Gastroesophageal sphincter (tissue), 4 donors: Measurements from ENCODE around the gene ZBTB32. TPM values are rescaled to one million over a fixed set of nuclear protein-coding genes. Genes with fewer than 3 reads are reported as not detected.

Source experiments
- ATAC-seq: fragments of 150-250 bp; one replicate; pipeline ENCODE4 v1.9.1; 2016; ENCODE audit warnings: mild to moderate bottlenecking, moderate library complexity
- H3K27ac ChIP-seq, 4 donors: fragments of 200-600 bp; sonication (generic) in 3 of 4; 1 replicate in 3 of 4; 2 replicates in 1 of 4; pipeline ENCODE4 v1.5.1; 2016 to 2019
- H3K27me3 ChIP-seq: fragments of 200-600 bp; sonication (generic); one replicate; pipeline ENCODE4 v1.5.1; 2019
- H3K36me3 ChIP-seq, 2 donors: fragments of 200-600 bp; sonication (generic); one replicate each; pipeline ENCODE4 v1.5.1; 2019; ENCODE audit warnings: control low read depth in 1 of 2
- H3K4me1 ChIP-seq, 3 donors: fragments of 200-600 bp; sonication (generic); 1 replicate in 2 of 3; 2 replicates in 1 of 3; pipeline ENCODE4 v1.5.1; 2016 to 2019; ENCODE audit warnings: control low read depth in 2 of 3
- H3K4me3 ChIP-seq, 2 donors: fragments of 200-600 bp; sonication (generic); one replicate each; pipeline ENCODE4 v1.5.1; 2019; ENCODE audit warnings: mild to moderate bottlenecking in 1 of 2, moderate library complexity in 1 of 2
- H3K9me3 ChIP-seq, 3 donors: fragments of 200-600 bp; sonication (generic); one replicate each; pipeline ENCODE4 v1.5.1; 2017 to 2019; ENCODE audit warnings: control low read depth in 2 of 3
- EP300 ChIP-seq: sonication (generic); formaldehyde crosslinking; IDR thresholded peaks from one replicate; pipeline ENCODE4 v1.6.1; 2017; ENCODE audit warnings: antibody characterized with exemption, mild to moderate bottlenecking
- POLR2A ChIP-seq, 2 donors: fragments of 450-650 bp; IDR thresholded peaks; one replicate each; pipeline ENCODE4 v1.6.1; 2017; ENCODE audit warnings: antibody characterized with exemption in 2 of 2, mild to moderate bottlenecking in 2 of 2, moderate library complexity in 1 of 2
- POLR2AphosphoS5 ChIP-seq: sonication (generic); formaldehyde crosslinking; IDR thresholded peaks from one replicate; pipeline ENCODE4 v1.6.1; 2017; ENCODE audit warnings: antibody characterized with exemption
- WGBS, 2 donors: methylation state at CpG; one replicate each; pipeline ENCODE4 v1.1.5; 2018; ENCODE audit warnings: low coverage in 1 of 2; 5-methylcytosine and 5-hydroxymethylcytosine counted together
- total RNA-seq, 4 donors: library from RNA; depleted of rRNA; stranded (reverse); fragments of >200 nt; gene quantifications; one replicate each; pipeline ENCODE4 v1.1.0, GENCODE V29; 2016
- TF ChIP-seq, protein P1 (sequence below), 4 experiments: fragments of 200-600 bp in 2 of 4; fragments of 450-650 bp in 2 of 4; sonication (generic) in 1 of 4; IDR thresholded peaks; one replicate each; pipeline ENCODE4 v1.5.1; 2017 to 2019; ENCODE audit warnings: antibody characterized with exemption in 4 of 4, mild to moderate bottlenecking in 2 of 4, moderate library complexity in 2 of 4

Gene ZBTB32
- total RNA-seq, 4 donors from 2014 or later: 0.31 TPM; not detected in 2

GRCh38 chr19:35724560-35724959 is 20.2 kb downstream of the ZBTB32 start:
- no peak for TF ChIP-seq POLR2AphosphoS5
- no peak for TF ChIP-seq POLR2A (IDR thresholded peaks at IDR 0.05)
- TF ChIP-seq EP300: no peak
- TF ChIP-seq, protein P1, sequence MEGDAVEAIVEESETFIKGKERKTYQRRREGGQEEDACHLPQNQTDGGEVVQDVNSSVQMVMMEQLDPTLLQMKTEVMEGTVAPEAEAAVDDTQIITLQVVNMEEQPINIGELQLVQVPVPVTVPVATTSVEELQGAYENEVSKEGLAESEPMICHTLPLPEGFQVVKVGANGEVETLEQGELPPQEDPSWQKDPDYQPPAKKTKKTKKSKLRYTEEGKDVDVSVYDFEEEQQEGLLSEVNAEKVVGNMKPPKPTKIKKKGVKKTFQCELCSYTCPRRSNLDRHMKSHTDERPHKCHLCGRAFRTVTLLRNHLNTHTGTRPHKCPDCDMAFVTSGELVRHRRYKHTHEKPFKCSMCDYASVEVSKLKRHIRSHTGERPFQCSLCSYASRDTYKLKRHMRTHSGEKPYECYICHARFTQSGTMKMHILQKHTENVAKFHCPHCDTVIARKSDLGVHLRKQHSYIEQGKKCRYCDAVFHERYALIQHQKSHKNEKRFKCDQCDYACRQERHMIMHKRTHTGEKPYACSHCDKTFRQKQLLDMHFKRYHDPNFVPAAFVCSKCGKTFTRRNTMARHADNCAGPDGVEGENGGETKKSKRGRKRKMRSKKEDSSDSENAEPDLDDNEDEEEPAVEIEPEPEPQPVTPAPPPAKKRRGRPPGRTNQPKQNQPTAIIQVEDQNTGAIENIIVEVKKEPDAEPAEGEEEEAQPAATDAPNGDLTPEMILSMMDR (IDR thresholded peaks at IDR 0.05): no peak
- H3K27me3 ChIP-seq: no peaks in the 10 kb centered on the region
- H3K4me3 ChIP-seq: no peak overlapping the region
- peaks cover 0 to 100% of the 10 kb centered on the region in 2 donors for H3K36me3 ChIP-seq
- peaks cover 0 to 33% (median 0%) of the 10 kb centered on the region in 3 donors for H3K4me1 ChIP-seq
- whole genome bisulfite sequencing, 2 donors: 83% methylated on average over 1 of the region's 12 CpGs; no CpG with 5 or more reads in 1 of the 2 donors
- no peaks in the 10 kb centered on the region for H3K9me3 ChIP-seq
- H3K27ac ChIP-seq: no peak overlapping the region
- ATAC-seq: no peak

GRCh38 chr19:35725216-35725861 is 21.0 kb downstream of the ZBTB32 start:
- no peak overlapping the region for H3K27ac ChIP-seq
- H3K36me3 ChIP-seq: peaks cover 0 to 100% of the 10 kb centered on the region in 2 donors
- H3K9me3 ChIP-seq: no peaks in the 10 kb centered on the region
- peaks cover 0 to 25% (median 0%) of the 10 kb centered on the region in 3 donors for H3K4me1 ChIP-seq
- TF ChIP-seq, protein P1 (IDR thresholded peaks at IDR 0.05): no peak
- no peak for TF ChIP-seq POLR2A (IDR thresholded peaks at IDR 0.05)
- WGBS, 2 donors: 83 to 91% methylated on average over 2 to 6 of the region's 23 CpGs
- H3K4me3 ChIP-seq: no peak overlapping the region
- no peaks in the 10 kb centered on the region for H3K27me3 ChIP-seq
- no peak for ATAC-seq

DNA sequence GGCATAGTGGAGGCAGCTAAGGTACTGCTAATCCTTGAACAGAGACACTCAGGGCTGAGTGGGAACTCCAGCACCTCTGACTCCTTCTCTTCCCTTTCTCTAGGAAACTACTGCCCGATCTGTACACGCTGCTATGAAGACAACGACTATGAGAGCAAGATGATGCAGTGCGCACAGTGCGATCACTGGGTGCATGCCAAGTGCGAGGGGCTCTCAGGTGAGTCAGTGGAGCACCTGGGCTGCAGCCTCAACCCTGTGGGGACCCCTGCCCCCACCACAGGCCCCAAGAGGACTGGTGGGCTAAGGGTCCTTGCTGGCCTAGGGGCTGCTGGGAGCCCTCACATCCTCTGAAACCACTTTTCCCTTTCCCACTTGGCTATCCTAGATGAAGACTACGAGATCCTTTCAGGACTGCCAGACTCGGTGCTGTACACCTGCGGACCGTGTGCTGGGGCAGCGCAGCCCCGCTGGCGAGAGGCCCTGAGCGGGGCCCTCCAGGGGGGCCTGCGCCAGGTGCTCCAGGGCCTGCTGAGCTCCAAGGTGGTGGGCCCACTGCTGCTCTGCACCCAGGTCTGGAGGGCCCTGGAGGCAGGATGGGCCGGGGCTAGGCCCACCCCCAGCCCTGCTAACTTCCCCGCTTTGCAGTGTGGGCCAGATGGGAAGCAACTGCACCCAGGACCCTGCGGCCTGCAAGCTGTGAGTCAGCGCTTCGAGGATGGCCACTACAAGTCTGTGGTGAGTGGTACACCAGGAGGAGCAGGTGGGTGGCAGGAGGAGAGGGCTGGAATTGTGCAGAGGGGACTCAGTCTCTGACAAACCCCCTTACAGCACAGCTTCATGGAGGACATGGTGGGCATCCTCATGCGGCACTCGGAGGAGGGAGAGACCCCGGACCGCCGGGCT is 22.9 kb downstream of the ZBTB32 start:
- 90% methylated on average over 4 of the region's 25 CpGs; no CpG with 5 or more reads in 1 of the 2 donors for WGBS, 2 donors
- H3K27me3 ChIP-seq: no peaks in the 10 kb centered on the region
- TF ChIP-seq POLR2AphosphoS5: no peak
- TF ChIP-seq EP300: no peak
- TF ChIP-seq POLR2A (IDR thresholded peaks at IDR 0.05): no peak
- TF ChIP-seq, protein P1 (IDR thresholded peaks at IDR 0.05): no peak
- H3K4me3 ChIP-seq: no peak overlapping the region
- peaks cover 0 to 7% (median 0%) of the 10 kb centered on the region in 3 donors for H3K4me1 ChIP-seq
- no peak for ATAC-seq
- H3K9me3 ChIP-seq: no peaks in the 10 kb centered on the region
- peaks cover 0 to 100% of the 10 kb centered on the region in 2 donors for H3K36me3 ChIP-seq
- no peak overlapping the region for H3K27ac ChIP-seq

GRCh38 chr19:35727956-35728706 is 23.8 kb downstream of the ZBTB32 start:
- Histone ChIP-seq H3K9me3 (no peaks in the 10 kb centered on the region), H3K4me3 (no peak overlapping the region), H3K4me1 (no peaks in the 10 kb centered on the region), H3K27ac (no peak overlapping the region), H3K36me3 (peaks cover 0 to 100% of the 10 kb centered on the region in 2 donors), H3K27me3 (no peaks in the 10 kb centered on the region)
- no peak for TF ChIP-seq EP300
- TF ChIP-seq, protein P1 (IDR thresholded peaks at IDR 0.05): no peak
- TF ChIP-seq POLR2A (IDR thresholded peaks at IDR 0.05): no peak
- no peak for TF ChIP-seq POLR2AphosphoS5
- ATAC-seq: no peak
- WGBS, 2 donors: 80 to 86% methylated on average over 8 of the region's 19 CpGs
